SK-N-SH (cell line): ENCODE results near the gene SMURF1.

Experiments
- CHD2 ChIP-seq: fragments of 150-350 bp; IDR thresholded peaks from 2 replicates; pipeline ENCODE4 v1.6.1; 2018; ENCODE audit warnings: low read length; ENCODE audit not compliant: partially characterized antibody
- FOXM1 ChIP-seq: IDR thresholded peaks from 2 replicates; pipeline ENCODE4 v1.4.0; 2012; ENCODE audit warnings: low read depth, mild to moderate bottlenecking
- TAF1 ChIP-seq: IDR thresholded peaks from 2 replicates; pipeline ENCODE4 v1.6.1; 2012; ENCODE audit warnings: low read depth, mild to moderate bottlenecking, low read length, moderate library complexity, borderline replicate concordance
- TCF12 ChIP-seq: IDR thresholded peaks from 2 replicates; pipeline ENCODE4 v1.4.0; 2012
- YY1 ChIP-seq: IDR thresholded peaks from 2 replicates; pipeline ENCODE4 v1.4.0; 2012; ENCODE audit warnings: low read depth, mild to moderate bottlenecking
- TF ChIP-seq, protein P1 (sequence below): fragments of 200-600 bp; sonication (generic); IDR thresholded peaks from 2 replicates; pipeline ENCODE4 v1.6.1; 2017; ENCODE audit warnings: antibody characterized with exemption, mild to moderate bottlenecking, moderate library complexity

DNA sequence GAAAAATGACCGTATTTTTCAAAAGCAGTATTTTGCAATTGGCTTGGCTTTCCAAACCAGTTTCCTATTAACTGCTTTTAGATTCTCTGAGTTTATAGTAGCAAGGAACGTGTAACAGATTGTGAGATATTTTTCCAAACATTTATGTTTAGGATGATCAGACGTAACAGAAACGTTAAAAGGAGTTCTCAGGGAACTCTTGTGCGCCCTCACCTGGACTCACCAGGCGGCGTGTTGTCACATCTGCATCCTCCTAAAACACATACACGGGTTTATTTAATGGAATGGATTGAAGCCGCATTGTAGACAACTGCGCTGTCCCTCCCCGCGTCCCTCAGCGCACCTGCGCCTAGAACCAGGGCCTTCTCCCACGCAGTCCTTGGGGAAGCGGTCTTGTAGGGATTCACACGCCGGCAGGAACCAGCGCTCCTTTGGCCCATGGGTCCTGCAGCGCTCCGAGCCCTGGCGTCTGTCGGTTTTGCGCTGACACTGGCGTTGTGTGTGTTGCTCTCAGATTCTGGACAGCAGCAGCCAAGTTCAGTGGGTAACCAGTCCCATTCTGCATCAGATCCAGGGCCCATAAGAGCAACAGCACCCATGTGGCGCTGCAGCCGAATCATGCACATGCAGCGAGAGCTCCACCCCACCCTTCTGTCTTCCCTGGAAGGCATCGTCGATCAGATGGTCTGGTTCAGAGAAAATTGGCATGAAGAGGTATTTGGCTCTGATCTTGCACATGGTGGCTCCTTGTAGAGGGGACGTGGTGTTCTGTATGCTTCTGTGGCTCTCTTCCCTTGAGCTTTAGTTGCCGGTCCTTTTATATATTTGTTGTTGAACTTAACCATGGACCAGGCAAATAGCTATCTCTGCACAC, 150.6 kb downstream of the SMURF1 start:
- TF ChIP-seq, protein P1, sequence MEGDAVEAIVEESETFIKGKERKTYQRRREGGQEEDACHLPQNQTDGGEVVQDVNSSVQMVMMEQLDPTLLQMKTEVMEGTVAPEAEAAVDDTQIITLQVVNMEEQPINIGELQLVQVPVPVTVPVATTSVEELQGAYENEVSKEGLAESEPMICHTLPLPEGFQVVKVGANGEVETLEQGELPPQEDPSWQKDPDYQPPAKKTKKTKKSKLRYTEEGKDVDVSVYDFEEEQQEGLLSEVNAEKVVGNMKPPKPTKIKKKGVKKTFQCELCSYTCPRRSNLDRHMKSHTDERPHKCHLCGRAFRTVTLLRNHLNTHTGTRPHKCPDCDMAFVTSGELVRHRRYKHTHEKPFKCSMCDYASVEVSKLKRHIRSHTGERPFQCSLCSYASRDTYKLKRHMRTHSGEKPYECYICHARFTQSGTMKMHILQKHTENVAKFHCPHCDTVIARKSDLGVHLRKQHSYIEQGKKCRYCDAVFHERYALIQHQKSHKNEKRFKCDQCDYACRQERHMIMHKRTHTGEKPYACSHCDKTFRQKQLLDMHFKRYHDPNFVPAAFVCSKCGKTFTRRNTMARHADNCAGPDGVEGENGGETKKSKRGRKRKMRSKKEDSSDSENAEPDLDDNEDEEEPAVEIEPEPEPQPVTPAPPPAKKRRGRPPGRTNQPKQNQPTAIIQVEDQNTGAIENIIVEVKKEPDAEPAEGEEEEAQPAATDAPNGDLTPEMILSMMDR, result peak; percentile 33
- TF ChIP-seq TAF1 (no peak), CHD2 (no peak), YY1 (no peak), TCF12 (no peak), FOXM1 (no peak)
